ENCODE data around the gene GALR2.
A peak's percentile ranks its signal among the peaks of the same experiment; 100 is the strongest.
"Not testable (repeated sequence)": the region's sequence is repeated elsewhere in the genome, so short reads cannot be mapped to it uniquely, and the experiment has no call there.

Gene GALR2

GRCh38 chr17:76049836-76050537 is 24.6 kb upstream of the GALR2 start:
- no peak for DNase-seq (ENCODE audit: low spot score)

GRCh38 chr17:76050538-76051467 is 23.8 kb upstream of the GALR2 start:
- no peak for DNase-seq (ENCODE audit: low spot score)

- no peak for DNase-seq (ENCODE audit: low spot score)
These were observed 23.0 kb upstream of the GALR2 start for GRCh38 chr17:76051561-76051960.

GRCh38 chr17:76053246-76054111 is 21.1 kb upstream of the GALR2 start:
- DNase-seq (ENCODE audit: low spot score): peak; percentile 36

GRCh38 chr17:76054112-76054476 is 20.5 kb upstream of the GALR2 start:
- peak; percentile 61 for DNase-seq (ENCODE audit: low spot score)

- DNase-seq (ENCODE audit: low spot score): no peak
These were observed 17.7 kb upstream of the GALR2 start for GRCh38 chr17:76056882-76057281.

GRCh38 chr17:76058264-76058663 is 16.3 kb upstream of the GALR2 start:
- not testable (repeated sequence) for DNase-seq (ENCODE audit: low spot score)

GRCh38 chr17:76063875-76064546 is 10.6 kb upstream of the GALR2 start:
- DNase-seq (ENCODE audit: low spot score): no peak

- DNase-seq (ENCODE audit: low spot score): no peak
These were observed 8.8 kb upstream of the GALR2 start for GRCh38 chr17:76065775-76066174.

GRCh38 chr17:76071531-76072147 is 2.9 kb upstream of the GALR2 start:
- DNase-seq (ENCODE audit: low spot score): no peak

- DNase-seq (ENCODE audit: low spot score): peak; percentile 98
These were observed 2.3 kb upstream of the GALR2 start, which contains the start of gene SRP68 for GRCh38 chr17:76072148-76072858. TSS of gene SRP68 (minus strand) at chr17:76072517. CDS start at chr17:76072491, 26 bp downstream.

- no peak for DNase-seq (ENCODE audit: low spot score)
These were observed 974 bp downstream of the GALR2 start for GRCh38 chr17:76075364-76076145.

GRCh38 chr17:76076146-76076764 is 1.7 kb downstream of the GALR2 start:
- DNase-seq (ENCODE audit: low spot score): no peak

- DNase-seq (ENCODE audit: low spot score): no peak
These were observed 2.4 kb downstream of the GALR2 start for GRCh38 chr17:76076765-76077583.

- DNase-seq (ENCODE audit: low spot score): no peak
These were observed 3.1 kb downstream of the GALR2 start for GRCh38 chr17:76077584-76078110.

GRCh38 chr17:76078370-76078769 is 3.8 kb downstream of the GALR2 start:
- DNase-seq (ENCODE audit: low spot score): not testable (repeated sequence)

- DNase-seq (ENCODE audit: low spot score): no peak
These were observed 4.4 kb downstream of the GALR2 start, which contains the start of gene ZACN for GRCh38 chr17:76078860-76079534. TSS of gene ZACN (plus strand) at chr17:76079182. CDS start at chr17:76079265, 83 bp downstream.
